T follicular helper cell (primary cell): ENCODE data around the gene HLA-DOB.

Experiments
- DNase-seq: peaks from one replicate; pipeline ENCODE4 v3.0.0-alpha.2; 2020; ENCODE audit warnings: low read depth

HLA-DOB gene

GRCh38 chr6:32843979-32844838 is 27.4 kb upstream of the HLA-DOB start, which contains the start of gene PSMB8:
Gene PSMB8, minus strand, starts transcription at chr6:32844047. Its CDS starts 51 bp downstream, at chr6:32843996.
- DNase-seq = peak; percentile 97

DNA sequence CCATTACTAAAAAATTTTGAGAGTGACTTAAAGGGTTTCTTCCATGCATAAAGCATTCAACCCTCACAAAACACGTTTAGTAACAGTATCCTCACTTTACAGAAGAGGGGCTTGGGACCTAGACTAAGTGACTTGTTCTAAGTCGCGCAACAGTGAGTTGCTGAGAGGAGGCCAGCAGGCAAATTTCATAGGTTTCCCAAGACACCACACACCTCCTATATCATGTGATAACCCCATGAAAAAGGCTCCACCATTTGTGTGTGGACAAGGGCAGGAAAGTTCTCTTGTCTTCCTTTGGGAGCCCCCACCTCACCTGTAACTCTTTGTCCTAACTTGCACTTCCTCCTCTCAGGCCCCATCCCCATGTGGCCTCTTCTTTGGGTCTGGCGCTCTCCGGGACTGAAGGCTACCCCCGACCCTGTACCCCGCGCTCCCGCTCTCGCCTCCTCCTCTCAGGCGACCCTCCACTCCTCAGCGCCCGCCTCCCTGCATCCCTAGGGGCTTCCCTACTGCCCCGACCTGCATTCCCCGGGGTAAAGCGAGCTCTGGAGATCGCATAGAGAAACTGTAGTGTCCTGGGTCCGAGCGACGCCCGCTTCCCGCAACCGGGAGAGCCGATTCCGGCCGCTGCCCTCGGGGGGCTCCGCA is 26.7 kb upstream of the HLA-DOB start:
- no peak for DNase-seq

DNA sequence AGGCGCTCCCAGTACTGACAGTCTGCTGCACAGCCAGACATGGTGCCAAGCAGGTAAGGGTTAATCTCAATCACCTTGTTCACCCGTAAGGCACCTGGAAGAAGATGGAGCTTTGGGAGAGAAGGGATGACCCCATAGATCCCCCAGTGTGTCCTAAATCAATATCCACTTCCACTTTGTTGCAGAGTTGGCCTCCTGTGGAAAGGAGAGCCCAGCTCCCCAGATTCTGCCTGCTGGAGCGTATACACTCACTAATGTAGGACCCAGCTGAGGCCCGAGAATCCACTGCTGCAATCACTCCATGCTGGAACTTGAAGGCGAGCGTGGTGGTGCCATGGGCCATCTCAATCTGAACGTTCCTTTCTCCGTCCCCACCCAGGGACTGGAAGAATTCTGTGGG is 25.9 kb upstream of the HLA-DOB start:
- DNase-seq = no peak

DNA sequence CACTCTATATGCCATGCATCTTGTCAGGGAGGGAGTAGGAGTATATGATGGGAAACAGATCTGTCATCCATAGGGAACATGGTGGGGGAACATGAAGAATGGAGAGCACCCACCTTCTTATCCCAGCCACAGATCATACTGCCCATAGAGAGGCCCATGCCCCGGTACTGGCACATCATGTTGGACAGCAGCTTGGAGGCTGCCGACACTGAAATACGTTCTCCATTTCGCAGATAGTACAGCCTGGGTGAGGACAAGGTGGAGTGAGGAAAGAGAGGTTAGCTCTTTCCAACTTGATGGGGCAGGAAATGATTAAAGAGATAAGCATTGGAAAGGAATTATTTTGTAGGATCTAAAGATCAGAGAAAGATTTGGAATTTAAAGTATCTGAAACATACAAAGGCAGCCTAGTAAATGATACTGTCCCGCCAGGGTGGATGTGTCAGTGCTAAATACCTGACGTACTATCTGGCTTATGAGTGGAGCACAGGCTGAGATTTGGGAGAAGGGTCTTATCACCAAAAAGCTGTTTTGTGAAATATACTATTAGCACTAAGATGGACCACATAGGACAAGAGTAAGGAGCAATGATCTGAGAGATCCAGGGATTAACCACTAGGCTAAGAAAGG is 25.3 kb upstream of the HLA-DOB start:
- no peak for DNase-seq

DNA sequence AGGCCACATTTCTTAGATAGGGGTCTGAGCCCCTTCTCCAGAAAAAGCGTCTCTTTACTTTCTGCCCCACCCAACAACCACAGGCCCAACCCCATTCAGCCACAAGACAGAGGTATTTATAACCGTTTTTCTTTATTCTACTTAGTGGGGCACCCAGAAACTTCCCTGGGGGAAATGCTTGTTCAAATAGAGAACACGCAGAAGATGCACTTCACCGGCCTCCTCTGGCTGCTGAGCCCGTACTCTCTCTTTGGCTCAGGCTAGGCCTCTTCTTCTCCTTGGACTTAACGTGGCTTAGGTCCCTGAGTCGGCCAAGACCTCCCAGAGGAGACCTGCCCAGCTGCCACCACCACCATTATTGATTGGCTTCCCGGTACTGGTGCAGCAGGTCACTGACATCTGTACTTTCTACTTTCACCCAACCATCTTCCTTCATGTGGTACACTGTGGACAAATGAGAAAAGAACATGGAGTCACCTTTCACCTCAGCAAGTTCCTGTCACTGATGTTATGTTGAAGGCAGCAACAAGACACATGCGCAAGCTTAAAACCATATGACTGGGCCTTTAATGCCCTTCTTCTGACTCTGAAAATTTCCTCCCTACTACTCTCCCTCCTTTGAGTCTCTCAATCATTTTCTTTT is 23.9 kb upstream of the HLA-DOB start:
- no peak for DNase-seq

- DNase-seq = no peak
These were observed 22.6 kb upstream of the HLA-DOB start for GRCh38 chr6:32839356-32839755.

- peak; percentile 97 for DNase-seq
These were observed 21.5 kb upstream of the HLA-DOB start, which contains the start of gene TAP2 for GRCh38 chr6:32838114-32838958. Gene TAP2, minus strand, starts transcription at chr6:32838739. Its CDS starts 506 bp downstream, at chr6:32838233.

DNA sequence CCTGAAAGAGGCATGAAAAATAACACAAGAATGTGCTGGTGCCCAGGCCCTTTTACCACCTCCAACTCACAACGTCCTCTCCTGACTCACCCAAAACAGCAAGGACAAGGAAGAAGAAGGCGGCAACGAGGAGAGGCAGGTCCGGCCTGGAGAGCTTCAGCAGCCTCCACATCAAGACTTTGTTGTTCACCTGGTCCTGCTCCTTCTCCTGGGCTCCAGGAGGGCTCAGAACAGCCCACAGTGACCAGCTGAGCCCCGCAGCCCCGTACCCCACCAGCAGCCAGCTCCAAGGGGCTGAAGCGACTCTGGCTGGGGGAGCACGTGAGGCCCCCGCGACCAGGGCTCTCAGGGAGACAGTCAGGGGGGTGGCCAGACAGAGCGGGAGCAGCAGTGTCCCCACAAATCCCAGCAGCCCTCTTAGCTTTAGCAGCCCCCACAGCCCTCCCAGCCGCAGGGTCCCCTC is 20.9 kb upstream of the HLA-DOB start:
- no peak for DNase-seq

DNA sequence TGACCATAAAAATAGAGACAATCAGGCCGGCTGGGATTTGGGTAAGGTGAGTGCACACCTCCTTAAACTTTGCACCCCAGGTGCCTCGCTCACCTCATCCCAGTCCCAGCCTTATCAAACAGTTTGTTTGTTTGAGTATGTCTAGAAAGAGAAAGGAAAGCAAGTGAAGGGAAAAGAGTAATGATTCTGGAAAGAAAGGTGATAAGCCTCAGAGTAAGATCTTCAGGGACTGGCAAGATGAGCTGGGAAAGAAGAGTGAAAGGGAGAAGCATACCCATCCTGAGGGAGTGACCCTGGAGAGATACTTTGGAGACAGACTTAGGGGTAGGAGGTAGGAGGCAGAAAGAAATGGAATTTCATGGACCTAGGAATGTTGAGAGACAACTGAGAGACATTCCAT is 20.1 kb upstream of the HLA-DOB start:
- DNase-seq = no peak

GRCh38 chr6:32835167-32835893 is 18.5 kb upstream of the HLA-DOB start:
- DNase-seq = no peak

GRCh38 chr6:32833664-32834063 is 16.9 kb upstream of the HLA-DOB start:
- DNase-seq = no peak

DNA sequence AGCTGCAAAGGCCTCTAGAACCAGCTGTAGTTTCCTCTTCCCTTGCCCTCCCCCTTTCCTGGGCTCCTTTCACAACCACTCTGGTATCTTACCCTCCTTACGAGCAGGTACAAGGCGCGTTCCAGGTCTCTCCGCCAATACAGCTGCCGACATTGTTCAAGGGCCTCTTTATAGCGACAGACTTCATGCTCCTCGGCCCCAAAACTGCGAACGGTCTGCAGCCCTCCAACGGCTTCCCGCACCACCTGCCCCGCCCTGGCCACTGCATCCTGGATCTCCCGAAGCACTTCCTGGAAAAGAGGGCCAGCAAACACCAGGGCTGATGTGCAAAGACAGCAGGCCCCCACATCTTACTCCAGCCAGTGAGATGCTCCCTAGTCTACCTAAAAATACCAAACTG is 15.7 kb upstream of the HLA-DOB start:
- DNase-seq = no peak

GRCh38 chr6:32830936-32831335 is 14.1 kb upstream of the HLA-DOB start:
- DNase-seq = no peak

- DNase-seq = no peak
These were observed 13.2 kb upstream of the HLA-DOB start for GRCh38 chr6:32830017-32830416.

DNA sequence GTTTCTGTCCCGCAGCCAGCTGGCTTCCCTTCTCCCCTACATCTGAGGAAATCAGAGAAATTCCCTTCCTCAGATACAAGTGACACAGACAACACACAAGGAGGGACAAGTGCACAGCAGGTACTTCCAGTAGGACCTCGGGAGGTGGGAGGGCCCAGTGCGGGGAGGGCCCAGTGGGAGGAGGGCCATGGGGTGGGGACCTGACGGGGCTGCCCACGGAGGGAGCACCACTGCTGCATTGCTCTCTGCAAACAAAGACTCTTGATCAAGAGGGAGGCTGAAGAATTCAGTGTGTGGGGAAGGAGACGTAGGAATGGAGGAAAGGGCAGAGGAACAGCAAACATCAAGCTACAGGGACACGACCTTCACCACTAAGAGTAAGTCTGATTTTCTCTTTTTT is 12.7 kb upstream of the HLA-DOB start:
- DNase-seq = no peak

- no peak for DNase-seq
These were observed 10.2 kb upstream of the HLA-DOB start for GRCh38 chr6:32827025-32827424.

DNA sequence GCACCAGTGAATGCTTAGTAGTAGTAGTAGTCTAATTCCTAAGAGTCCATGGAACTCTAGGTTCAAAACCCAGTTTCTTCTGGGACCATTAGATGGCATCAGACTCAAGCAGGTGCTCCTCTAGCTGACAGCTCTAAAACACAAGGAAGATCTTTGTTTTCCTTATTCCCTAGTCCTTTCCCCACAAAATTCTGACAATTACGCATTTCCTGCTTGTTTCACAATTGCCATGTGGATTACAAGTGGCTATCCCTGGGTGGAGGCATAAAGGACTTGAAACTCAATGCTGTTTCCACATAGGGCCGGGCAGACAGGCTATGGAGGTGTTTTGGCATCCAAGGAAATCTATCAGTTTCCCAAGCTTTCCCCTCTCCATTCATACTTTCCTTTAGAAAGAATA is 9.2 kb upstream of the HLA-DOB start:
- DNase-seq = no peak

DNA sequence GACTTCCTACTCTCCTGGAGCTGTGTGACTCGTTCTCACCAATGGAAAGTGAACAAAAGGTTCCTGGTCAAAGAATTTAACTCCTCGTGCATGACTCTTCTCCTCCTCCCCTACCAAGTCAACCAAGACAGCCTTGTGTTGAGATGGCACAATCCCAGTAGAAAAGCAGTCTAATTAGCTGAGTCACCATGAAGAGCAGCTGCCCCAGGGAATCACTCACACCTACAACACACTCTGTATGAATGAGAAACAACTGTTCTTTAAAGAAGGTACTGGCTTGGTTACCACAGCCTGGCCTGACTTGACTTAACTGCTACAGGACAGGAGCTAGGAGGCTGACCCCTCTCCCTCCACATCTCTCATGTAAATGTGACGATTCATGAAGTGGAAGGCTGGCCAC is 2.9 kb upstream of the HLA-DOB start:
- DNase-seq = no peak

DNA sequence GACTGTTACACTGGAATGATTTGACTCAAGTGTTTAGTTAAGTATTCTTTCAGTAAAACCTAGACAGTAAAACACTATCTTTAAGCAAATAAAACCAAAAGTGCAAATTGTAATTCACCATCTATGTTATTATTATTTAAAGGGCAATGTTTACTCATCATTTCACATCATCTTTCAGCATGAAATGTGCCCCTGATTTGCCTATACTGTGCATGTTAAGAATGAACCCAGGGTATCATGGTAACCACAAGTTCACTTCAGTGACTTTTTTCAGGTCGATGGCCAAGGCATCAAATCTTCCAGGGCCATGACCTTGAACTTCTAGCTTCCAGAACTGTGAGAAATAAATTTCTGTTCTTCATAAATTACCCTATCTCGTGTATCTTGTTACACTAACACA is 2.1 kb upstream of the HLA-DOB start:
- DNase-seq = no peak

DNA sequence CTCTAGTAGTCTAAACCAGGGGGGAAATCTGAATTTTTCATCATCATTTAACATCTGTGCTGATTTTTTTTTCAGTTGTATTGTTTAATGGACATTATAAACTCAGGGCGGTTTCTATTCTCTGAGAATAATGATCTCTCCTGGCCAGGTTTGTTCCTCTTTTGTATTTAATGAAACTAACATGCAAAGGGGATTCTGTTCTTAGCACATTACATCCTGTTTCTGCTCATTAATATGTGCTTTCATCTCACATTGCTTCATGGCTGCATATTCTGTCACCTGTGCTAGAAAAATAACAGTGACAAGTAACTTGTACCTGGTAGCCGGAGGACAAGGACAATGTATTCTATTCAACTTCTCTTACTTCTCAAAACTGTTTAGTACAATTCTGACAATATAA is 806 bp downstream of the HLA-DOB start:
- DNase-seq = no peak

DNA sequence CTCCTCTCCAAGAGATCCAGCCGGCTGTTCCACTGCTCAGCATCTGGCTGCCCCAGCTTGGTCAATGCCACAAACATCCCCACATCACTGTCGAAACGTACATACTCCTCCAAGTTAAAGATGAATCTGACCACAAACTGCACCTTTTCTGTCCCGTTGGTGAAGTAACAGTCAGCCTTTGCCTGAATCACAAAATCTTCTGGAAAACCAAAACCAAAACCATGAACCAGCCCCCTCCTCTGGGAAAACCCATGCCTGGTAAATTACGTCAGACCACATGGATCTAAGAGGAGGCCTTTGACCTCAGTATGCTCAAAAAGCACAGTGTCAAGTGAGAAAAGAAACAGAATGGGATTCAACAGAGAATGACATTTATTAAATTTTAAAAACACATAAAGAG is 1.7 kb downstream of the HLA-DOB start:
- DNase-seq = no peak
